NCI-H2227 (cell line): ENCODE data around the gene TSPAN1.

ENCODE experiments used
- DNase-seq: peaks from one replicate; lab custom pipeline; 2025; ENCODE audit not compliant: unreplicated experiment; lab: John Stamatoyannopoulos, UW

Gene TSPAN1

DNA sequence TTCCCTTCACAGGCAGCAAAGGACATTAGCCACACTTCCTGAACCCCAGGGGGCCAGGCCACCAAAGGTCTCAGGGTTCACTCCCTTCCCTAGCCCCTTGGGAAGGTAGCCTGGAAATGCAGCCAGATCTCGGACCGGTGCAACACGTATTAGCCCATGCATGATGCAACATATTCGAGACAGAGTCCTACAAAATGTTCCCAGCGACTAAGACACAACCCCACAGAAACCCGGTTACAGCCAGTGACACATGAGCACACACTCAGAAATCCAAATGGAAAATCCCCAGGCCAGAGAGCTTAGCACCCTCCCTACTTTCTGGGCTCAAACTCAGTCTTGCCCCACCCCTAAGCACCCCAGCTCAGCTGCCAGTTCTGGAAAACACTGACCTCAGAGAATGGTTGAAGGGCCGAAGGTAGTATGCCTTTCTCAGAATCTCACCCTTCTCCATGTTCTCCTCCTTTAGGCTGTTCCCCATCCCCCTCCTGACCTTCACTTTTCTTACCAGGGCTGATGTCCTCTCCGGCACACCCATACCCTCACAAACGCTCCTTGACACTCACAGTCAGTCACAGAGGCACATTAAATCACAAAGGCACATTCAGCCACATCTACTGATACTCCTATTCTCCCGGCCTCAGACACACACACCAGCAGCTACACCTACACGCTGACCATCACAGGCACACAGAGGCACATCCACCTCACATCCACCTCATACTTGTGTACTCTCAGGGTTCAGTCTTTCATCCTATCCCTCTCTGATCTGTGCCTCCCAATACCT is at the start of gene TSPAN1:
TSPAN1 (plus strand) TSS at position 640 of the 784 bp plus-strand sequence. CDS start 6,021 bp downstream, outside the sequence.
- no peak for DNase-seq

GRCh38 chr1:46128344-46128743 is 46.5 kb upstream of the TSPAN1 start:
- DNase-seq: no peak

- no peak for DNase-seq
Measured at GRCh38 chr1:46130121-46130520, 44.8 kb upstream of the TSPAN1 start.

- no peak for DNase-seq
Measured at GRCh38 chr1:46130606-46131005, 44.3 kb upstream of the TSPAN1 start.

DNA sequence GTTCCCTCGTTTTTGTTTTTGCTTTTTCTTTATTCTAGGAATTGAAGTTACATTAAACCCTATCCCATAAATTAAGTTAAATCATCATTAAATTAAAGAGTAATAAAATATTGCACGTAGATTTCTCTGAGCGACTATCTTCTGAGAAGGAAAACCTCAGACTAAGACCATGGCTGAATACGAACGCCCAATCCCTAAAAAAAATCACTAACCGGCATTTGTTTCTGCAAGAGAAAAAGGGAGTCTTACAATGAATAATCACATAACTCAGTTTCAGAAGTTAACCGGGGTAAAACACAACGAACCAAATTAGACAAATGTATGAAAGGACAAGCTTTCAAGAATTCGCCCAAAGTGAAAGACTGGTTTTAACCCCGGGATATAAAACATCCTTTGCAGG is 43.8 kb upstream of the TSPAN1 start:
- DNase-seq: no peak

DNA sequence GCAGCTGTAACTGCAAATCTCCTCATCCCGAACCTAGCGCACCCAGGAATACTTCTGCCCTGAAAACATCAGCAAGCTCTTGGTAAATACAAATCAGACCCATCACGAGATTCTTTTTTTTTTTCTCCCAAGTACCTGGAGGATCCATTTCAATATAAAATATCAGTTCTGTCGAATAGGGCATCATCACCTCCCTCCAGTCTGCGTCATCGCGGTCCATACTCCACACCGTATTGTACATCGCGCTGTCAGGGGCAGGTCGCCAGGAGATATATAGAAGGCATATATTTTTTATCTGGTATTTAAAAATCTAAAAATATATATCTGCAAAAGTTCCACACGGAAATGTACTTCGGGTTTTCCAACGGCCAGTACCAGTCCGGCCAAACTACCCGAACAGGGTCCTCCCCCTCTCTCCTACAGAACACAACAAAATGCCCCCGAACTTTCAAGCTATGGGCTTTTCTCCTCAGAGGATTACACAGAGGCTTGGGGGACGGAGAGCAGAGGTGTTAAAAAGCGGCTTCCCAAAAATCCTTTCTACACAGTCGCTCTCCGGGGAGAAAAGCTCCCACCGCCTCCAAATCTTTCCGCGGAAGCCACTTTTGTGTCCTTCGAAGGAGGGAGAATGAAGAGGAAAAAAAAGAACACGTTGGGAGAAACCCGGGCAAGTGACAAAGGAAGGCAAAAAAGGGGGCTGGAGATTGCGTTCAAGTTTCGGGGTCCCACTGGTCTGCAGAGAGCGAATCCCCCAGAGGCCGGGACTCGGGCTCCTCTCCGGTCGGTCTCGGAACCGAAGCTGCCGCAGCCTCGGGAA is 43.0 kb upstream of the TSPAN1 start:
- peak; percentile 63 for DNase-seq

DNA sequence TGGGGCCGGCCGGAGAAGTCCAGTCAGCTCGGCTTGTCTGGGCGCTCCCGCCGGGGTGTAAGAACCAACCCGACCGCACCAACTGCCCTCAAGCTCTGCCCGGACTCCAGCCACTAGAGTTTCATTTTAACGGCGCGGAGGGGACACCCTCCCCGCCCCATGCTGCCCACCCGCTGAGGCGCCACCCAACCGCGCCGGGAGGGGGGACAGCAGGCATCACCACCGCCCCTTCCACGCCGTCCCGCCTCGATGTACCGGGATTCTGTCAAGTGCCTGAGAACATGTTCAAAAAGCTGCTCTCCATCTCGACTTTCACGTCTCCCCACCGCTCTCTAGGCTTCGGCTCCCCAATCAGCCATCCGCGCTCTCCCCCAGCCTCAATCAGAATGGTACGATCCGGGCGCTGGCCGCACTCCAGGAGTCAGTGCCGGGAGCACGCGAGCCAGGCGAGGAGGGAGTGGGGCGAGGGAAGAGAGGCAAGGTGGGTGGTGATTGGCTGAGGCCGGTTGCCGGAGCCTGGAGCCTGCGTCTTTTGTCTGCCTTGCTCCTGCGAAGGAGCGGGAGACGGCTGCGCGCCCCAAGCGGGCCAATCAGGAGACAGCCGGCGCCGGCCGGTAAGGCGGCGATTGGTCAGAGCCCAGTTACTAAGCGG is 42.2 kb upstream of the TSPAN1 start, which contains the start of gene PIK3R3:
PIK3R3 (minus strand) TSS at position 101 of the 652 bp plus-strand sequence. CDS start 677 bp downstream, outside the sequence.
- peak; percentile 99 for DNase-seq

GRCh38 chr1:46133181-46133658 is 41.7 kb upstream of the TSPAN1 start:
- DNase-seq: no peak

DNA sequence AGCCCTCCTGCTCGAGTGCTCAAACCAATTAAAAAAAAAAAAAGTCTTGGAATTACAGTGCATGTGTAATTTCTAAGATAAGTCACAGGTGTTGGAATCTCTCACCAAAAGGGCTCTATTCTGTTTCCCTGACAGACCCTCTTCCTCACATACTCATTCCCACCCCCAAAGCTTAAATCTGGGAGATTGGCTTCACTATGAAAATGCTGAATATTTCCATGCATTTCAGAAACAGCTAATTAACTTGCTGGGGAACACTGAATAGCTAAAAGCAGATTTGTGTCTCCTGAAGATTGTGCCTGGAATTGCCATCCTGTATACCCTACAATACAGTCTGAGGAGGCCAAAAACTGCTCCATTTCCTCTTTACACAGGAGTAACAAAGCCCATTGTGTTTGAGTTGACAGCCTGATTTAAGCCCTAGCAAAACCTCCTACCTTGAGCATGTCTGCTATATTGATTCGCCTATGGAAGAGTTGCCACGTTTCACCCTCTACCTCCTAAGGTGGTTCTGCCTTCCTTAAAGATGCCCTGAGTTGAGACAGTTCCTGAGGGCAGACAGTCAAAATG is 41.0 kb upstream of the TSPAN1 start:
- DNase-seq: no peak

- no peak for DNase-seq
Measured at GRCh38 chr1:46134660-46135331, 40.1 kb upstream of the TSPAN1 start.

- DNase-seq: peak; percentile 22
Measured at GRCh38 chr1:46136711-46137110, 38.2 kb upstream of the TSPAN1 start.

DNA sequence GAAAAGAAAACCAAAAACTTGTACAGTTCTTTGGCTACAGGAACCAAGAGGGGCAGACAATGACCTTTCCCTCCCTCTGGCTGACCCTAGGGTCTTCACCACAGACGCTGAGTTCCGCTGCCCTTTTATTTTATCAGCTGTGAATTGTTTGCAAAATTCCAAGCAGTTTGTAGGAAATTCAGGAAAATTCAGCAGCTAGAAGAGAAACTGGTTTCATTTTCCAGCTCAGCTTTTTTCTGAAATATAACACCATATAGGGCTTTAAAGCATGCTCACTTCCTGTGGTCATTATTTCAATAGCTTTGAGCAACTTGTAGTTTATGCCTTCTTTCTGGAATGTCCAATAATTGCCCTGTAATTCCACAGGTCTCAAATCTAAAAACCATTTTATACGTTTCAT is 37.0 kb upstream of the TSPAN1 start:
- no peak for DNase-seq

DNA sequence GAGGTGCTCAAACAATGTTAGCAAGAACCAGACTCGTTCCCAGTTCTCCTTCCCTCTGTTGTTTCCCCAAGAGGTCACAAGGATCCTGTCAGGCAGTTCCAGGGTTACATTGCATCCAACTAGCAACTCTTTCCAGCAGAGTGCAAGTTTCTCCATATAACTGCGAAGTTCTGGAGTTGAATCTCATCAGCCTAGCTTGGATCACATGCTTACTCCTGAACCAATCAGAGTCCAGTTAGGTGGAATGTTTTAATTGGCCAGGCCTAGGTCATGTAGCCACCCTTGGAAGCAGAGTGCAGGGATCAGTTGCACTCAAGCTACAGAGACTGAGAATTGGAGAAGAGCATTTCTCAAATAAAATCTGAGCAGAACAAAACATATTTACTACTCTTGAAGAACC is 26.6 kb upstream of the TSPAN1 start:
- no peak for DNase-seq

DNA sequence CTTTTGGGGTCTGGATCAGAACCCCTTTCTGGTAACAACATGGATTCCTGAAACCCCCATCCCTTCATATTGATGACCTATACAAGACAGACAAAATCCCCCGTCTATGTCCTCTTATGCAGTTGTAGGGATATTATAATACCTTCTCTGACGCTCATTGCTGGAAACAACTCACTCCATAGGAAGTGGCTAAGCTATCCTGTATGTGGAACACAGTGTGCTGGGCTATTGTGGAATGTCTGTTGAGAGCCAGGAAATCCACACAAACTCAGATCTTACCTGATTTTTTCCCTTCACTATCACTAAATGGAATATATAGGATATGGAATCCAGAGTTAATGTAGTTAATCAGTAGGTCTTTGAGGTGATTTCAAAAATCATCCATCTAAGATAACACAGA is 24.8 kb upstream of the TSPAN1 start:
- no peak for DNase-seq

DNA sequence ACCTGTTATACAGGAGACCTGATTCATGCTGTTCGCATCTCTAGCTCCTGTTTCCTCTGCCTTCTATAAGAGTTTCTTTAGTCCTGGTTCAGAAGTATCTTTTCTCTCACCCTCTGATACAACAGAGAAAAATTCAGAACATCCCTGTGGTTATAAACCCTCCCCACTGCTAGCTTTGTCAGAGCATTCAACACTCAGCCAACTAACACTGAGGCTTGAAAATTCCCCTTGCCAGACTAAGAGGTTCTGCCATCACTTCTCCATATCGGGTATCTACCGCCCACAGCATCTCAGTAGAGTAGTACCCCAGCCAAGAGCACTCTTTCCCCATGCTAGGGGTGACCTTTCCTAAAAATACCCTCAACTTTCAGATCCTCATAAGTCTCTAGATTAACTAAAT is 22.9 kb upstream of the TSPAN1 start:
- DNase-seq: no peak

DNA sequence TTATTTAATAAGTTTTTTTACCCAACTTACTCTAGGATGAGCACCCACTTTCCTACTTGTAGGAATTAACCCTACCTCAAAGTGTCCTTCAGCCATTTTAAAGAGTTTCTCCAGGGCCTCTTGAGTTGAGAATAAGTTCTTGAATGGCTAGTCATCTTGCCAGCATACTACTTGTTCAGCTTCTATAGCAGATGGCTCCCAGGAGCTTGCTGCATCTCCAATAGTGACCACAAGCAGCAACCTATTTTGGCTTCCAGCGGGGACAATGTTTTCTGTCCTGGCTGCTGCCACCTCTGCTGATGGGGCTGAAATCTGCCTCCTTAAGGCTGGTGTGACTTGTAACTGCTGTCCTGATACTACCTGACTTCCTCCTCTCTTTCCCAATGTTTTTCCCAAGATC is 21.7 kb upstream of the TSPAN1 start:
- no peak for DNase-seq

DNA sequence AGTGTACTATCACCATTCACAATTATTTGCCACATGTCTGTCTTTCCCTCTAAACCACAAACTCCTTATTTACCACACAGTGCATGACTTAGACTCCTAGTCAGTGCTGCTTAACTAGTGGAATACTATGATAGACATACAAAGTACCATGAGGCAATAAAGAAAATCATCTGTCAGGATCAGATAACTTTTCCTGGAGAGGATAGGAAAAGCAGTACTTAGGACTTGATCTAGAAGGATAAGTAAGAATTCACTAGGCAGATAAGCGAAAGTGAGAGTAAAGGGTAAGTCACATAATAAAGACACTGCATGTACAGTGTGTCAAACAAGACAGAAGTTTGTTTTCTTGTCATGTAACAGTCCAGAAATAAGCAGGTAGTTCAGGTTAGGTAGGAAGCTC is 21.2 kb upstream of the TSPAN1 start:
- no peak for DNase-seq

- DNase-seq: no peak
Measured at GRCh38 chr1:46157916-46158311, 17.0 kb upstream of the TSPAN1 start.

DNA sequence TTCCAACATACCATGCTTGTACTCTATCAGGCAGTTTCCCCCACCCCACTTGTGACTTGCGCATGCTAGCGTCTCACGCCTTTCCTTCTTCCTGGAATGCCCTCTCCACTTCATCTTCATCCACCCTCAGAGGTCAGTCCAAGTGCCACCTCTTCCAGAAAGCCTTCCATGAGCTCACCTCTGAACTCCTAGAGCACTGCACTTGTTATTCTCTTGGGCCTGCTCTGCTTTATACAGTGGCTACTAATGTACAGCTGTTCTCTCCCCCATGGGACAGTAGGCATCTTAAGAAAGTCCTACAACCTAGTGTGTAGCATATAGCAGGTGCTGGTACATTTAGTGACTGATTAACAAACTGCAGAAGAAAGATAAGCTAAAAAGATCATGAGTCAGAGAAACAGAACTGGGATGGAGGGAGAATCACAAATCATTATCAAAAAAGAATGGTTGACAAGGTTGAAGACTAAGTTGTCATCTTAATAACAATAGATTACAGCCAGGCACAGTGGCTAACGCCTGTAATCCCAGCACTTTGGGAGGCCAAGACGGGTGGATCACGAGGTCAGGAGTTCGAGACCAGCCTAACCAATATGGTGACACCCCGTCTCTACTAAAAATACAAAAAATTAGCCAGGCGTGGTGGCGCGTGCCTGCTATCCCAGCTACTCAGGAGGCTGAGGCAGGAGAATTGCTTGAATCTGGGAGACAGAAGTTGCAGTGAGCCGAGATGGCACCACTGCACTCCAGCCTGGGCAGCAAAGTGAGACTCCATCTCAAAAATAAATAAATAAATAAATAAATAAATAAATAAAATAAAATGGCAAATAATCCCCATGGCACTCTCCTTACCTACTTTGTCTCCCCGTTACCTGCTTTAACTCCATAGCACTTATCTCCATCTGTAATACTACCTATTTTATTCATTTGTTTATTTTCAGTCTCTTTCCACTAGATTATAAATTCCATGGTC is 16.3 kb upstream of the TSPAN1 start:
- DNase-seq: no peak
